ENCODE data around the gene ABCG8. TPM values are rescaled to one million over a fixed set of nuclear protein-coding genes. Genes with fewer than 3 reads are reported as not detected.

The ABCG8 gene
- polyA plus RNA-seq (2013) = not detected in 2 replicates

DNA sequence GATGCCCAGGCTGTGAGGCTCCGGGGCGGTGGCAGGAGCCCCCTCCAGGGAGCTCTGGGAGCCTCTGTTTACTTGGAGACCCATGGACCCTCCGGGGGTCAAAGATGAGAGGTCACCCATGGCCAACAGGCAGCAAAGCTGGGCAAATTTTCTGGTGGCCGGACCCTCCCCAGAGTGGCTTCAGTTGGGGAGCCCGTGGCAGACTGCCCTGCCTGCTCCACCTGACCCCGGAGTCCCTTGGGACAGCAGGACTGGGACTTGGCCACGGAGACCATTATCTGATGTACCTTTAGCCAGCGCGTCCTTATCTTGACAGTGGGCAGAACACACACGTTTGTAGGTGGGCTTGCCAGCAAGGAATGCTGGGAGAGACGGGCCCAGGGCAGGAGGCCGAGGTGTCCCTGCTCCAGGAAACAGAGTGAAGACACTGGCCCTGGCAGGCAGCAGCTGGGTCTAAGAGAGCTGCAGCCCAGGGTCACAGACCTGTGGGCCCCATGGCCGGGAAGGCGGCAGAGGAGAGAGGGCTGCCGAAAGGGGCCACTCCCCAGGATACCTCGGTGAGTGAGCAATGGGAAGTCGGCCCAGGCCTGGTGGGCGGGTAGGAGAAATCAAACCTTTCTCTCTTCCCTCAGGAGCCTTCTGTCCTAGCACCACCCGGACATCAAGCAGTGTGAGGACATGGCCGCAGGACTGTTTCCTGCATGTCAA, at the start of gene ABCG8, which contains the start of gene ABCG5:
ABCG8 (plus strand) TSS at position 412 of the 708 bp plus-strand sequence; CDS start at position 495, 83 bp downstream.
ABCG5 (minus strand) TSS at position 280 of the 708 bp plus-strand sequence; CDS start at position 120, 160 bp downstream.
- Histone ChIP-seq H3K9me3 (ENCODE audit: insufficient read depth, low read depth, low read length) (peaks cover 1% of the 10 kb centered on the region), H3K23ac (ENCODE audit: low read length) (no peak within 1 kb of the TSS), H3K14ac (ENCODE audit: low read length) (no peak within 1 kb of the TSS), H3K4me1 (ENCODE audit: control insufficient read depth in 1 of 2, insufficient read depth in 2 of 2, low read length in 2 of 2) (no peaks in the 10 kb centered on the region), H3K27ac (ENCODE audit: low read depth, low read length) (no peak within 1 kb of the TSS), H3K9ac (ENCODE audit: low read length) (no peak within 1 kb of the TSS), H4K12ac (ENCODE audit: low read depth, low read length) (no peak within 1 kb of the TSS), H3K4me2 (ENCODE audit: low read length) (no peak within 1 kb of the TSS), H3K18ac (ENCODE audit: low read length) (no peak within 1 kb of the TSS), H4K8ac (ENCODE audit: low read depth, low read length) (no peak within 1 kb of the TSS), H2BK12ac (ENCODE audit: low read length) (no peak within 1 kb of the TSS), H3K4me3 (ENCODE audit: low read depth, low read length) (no peak within 1 kb of the TSS), H3K79me2 (ENCODE audit: control insufficient read depth, insufficient read depth, low read length, poor library complexity) (no peaks in the 10 kb centered on the region), H2AK5ac (ENCODE audit: low read length) (no peak within 1 kb of the TSS), H2BK120ac (ENCODE audit: insufficient read depth, low read length, poor library complexity) (no peak within 1 kb of the TSS), H2BK5ac (ENCODE audit: low read depth, low read length, poor library complexity) (no peak within 1 kb of the TSS), H3K4ac (ENCODE audit: low read depth, low read length) (no peak within 1 kb of the TSS), H3K36me3 (ENCODE audit: control insufficient read depth in 1 of 2, insufficient read depth in 2 of 2, low read length in 2 of 2) (no peaks in the 10 kb centered on the region), H3K27me3 (ENCODE audit: insufficient read depth, low read length) (no peaks in the 10 kb centered on the region), H2AFZ (ENCODE audit: insufficient read depth, low read length, poor library complexity) (no peak within 1 kb of the TSS), H4K91ac (ENCODE audit: low read depth, low read length) (no peak within 1 kb of the TSS), H3K79me1 (ENCODE audit: low read length) (no peaks in the 10 kb centered on the region)
- DNase-seq = no peak
- no CpG with 5 or more reads among the region's 20 CpGs for WGBS (ENCODE audit: extremely low coverage, insufficient coverage, insufficient read length)

DNA sequence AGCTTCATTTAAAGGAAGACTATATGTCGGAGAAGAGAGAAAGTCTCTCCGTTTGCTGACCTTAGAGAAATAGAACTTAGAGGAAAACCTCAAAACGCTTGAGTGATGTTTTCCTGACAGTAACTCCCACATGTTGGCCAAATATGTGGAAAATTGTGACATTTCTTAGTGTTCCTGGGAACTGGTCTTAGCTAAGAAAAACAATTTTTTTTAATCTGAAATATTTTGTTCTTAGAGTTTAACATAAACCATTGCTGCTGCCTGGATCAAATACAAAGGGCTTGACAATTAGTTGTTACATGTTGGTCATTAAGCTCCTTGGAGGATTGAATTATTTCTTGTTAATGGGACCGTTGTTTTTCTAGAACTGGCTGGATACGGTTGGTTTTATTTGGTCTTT, 48.6 kb upstream of the ABCG8 start:
- Histone ChIP-seq H3K4me1 (ENCODE audit: control insufficient read depth in 1 of 2, insufficient read depth in 2 of 2, low read length in 2 of 2) (no peaks in the 10 kb centered on the region), H3K79me1 (ENCODE audit: low read length) (no peaks in the 10 kb centered on the region), H2BK12ac (ENCODE audit: low read length) (no peak overlapping the region), H2AFZ (ENCODE audit: insufficient read depth, low read length, poor library complexity) (no peak overlapping the region), H3K27ac (ENCODE audit: low read depth, low read length) (no peak overlapping the region), H3K4me2 (ENCODE audit: low read length) (no peak overlapping the region), H4K12ac (ENCODE audit: low read depth, low read length) (no peak overlapping the region), H3K4ac (ENCODE audit: low read depth, low read length) (no peak overlapping the region), H2BK5ac (ENCODE audit: low read depth, low read length, poor library complexity) (no peak overlapping the region), H3K9me3 (ENCODE audit: insufficient read depth, low read depth, low read length) (peaks cover 2% of the 10 kb centered on the region), H3K18ac (ENCODE audit: low read length) (no peak overlapping the region), H3K14ac (ENCODE audit: low read length) (no peak overlapping the region), H3K27me3 (ENCODE audit: insufficient read depth, low read length) (no peaks in the 10 kb centered on the region), H3K36me3 (ENCODE audit: control insufficient read depth in 1 of 2, insufficient read depth in 2 of 2, low read length in 2 of 2) (no peaks in the 10 kb centered on the region), H2AK5ac (ENCODE audit: low read length) (no peak overlapping the region), H4K8ac (ENCODE audit: low read depth, low read length) (no peak overlapping the region), H3K23ac (ENCODE audit: low read length) (no peak overlapping the region), H2BK120ac (ENCODE audit: insufficient read depth, low read length, poor library complexity) (no peak overlapping the region), H4K91ac (ENCODE audit: low read depth, low read length) (no peak overlapping the region), H3K4me3 (ENCODE audit: low read depth, low read length) (no peak overlapping the region), H3K79me2 (ENCODE audit: control insufficient read depth, insufficient read depth, low read length, poor library complexity) (no peaks in the 10 kb centered on the region), H3K9ac (ENCODE audit: low read length) (no peak overlapping the region)
- DNase-seq = no peak
- no CpG with 5 or more reads among the region's 5 CpGs for WGBS (ENCODE audit: extremely low coverage, insufficient coverage, insufficient read length)

DNA sequence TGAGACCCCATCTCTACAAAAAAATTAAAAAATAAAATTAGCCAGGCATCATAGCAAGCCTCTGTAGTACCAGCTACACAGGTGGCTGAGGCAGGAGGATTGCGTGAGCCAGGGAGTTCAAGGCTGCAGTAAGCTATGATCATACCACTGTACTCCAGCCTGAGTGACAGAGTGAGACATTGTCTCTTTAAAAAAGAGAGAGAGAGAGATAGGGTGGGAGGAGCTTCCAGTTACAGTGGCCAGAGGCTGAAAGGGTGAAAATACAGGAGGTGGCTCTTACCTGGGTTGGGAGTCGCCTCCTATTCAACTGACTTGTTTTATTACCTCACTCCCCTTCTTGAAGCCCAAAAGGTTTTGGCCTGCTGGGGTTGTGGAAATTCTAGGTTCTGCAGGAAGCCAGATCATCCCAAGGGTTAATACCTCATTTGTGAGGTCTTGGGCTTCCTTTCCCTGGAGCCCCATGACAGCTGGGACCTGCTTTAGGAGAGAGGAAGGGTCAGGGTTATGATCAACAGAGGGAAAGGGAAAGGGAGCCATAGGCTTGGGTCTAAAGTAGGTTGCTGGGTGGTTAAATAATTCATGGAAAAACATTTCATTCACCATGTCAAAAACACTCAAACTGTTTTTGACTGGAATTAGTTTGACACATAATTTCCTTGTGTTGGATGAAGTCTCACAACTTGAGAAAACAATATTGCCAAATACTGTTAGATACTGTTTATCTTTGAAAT, 47.6 kb upstream of the ABCG8 start:
- no peak overlapping the region for H3K4ac ChIP-seq (ENCODE audit: low read depth, low read length)
- no peak overlapping the region for H3K4me2 ChIP-seq (ENCODE audit: low read length)
- H4K8ac ChIP-seq (ENCODE audit: low read depth, low read length) = no peak overlapping the region
- H4K91ac ChIP-seq (ENCODE audit: low read depth, low read length) = no peak overlapping the region
- H3K27me3 ChIP-seq (ENCODE audit: insufficient read depth, low read length) = no peaks in the 10 kb centered on the region
- H3K4me3 ChIP-seq (ENCODE audit: low read depth, low read length) = no peak overlapping the region
- no peak overlapping the region for H2BK120ac ChIP-seq (ENCODE audit: insufficient read depth, low read length, poor library complexity)
- no peak overlapping the region for H2AK5ac ChIP-seq (ENCODE audit: low read length)
- no peak overlapping the region for H2AFZ ChIP-seq (ENCODE audit: insufficient read depth, low read length, poor library complexity)
- no peak for DNase-seq
- no peak overlapping the region for H2BK5ac ChIP-seq (ENCODE audit: low read depth, low read length, poor library complexity)
- no peak overlapping the region for H2BK12ac ChIP-seq (ENCODE audit: low read length)
- H3K79me2 ChIP-seq (ENCODE audit: control insufficient read depth, insufficient read depth, low read length, poor library complexity) = no peaks in the 10 kb centered on the region
- H3K9me3 ChIP-seq (ENCODE audit: insufficient read depth, low read depth, low read length) = peaks cover 2% of the 10 kb centered on the region
- H3K79me1 ChIP-seq (ENCODE audit: low read length) = no peaks in the 10 kb centered on the region
- H3K36me3 ChIP-seq (ENCODE audit: control insufficient read depth in 1 of 2, insufficient read depth in 2 of 2, low read length in 2 of 2) = no peaks in the 10 kb centered on the region
- H3K23ac ChIP-seq (ENCODE audit: low read length) = no peak overlapping the region
- H3K4me1 ChIP-seq (ENCODE audit: control insufficient read depth in 1 of 2, insufficient read depth in 2 of 2, low read length in 2 of 2) = no peaks in the 10 kb centered on the region
- no peak overlapping the region for H3K18ac ChIP-seq (ENCODE audit: low read length)
- WGBS (ENCODE audit: extremely low coverage, insufficient coverage, insufficient read length) = no CpG with 5 or more reads among the region's 2 CpGs
- no peak overlapping the region for H3K27ac ChIP-seq (ENCODE audit: low read depth, low read length)
- H3K14ac ChIP-seq (ENCODE audit: low read length) = no peak overlapping the region
- H4K12ac ChIP-seq (ENCODE audit: low read depth, low read length) = no peak overlapping the region
- H3K9ac ChIP-seq (ENCODE audit: low read length) = no peak overlapping the region

DNA sequence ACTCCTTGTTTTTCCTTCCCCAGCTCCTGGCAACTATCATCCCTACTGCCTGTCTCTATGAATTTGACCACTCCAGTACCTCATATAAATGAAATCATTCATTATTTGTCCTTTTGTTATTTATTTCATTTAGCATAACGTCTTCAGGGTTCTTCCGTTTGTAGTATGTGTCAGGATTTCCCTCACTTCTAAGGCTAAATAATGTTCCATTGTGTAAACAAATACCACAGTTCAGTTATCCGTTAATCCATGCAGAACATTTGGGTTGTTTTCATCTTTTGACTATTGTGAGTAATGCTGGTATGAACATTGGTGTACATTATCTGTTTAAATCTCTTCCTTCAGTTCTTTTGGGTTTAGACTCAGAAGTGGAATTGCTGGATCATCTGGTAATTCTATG, 46.1 kb upstream of the ABCG8 start:
- no peak overlapping the region for H2BK5ac ChIP-seq (ENCODE audit: low read depth, low read length, poor library complexity)
- H4K12ac ChIP-seq (ENCODE audit: low read depth, low read length) = no peak overlapping the region
- no peak overlapping the region for H2AK5ac ChIP-seq (ENCODE audit: low read length)
- H3K9ac ChIP-seq (ENCODE audit: low read length) = no peak overlapping the region
- no peaks in the 10 kb centered on the region for H3K4me1 ChIP-seq (ENCODE audit: control insufficient read depth in 1 of 2, insufficient read depth in 2 of 2, low read length in 2 of 2)
- H3K27me3 ChIP-seq (ENCODE audit: insufficient read depth, low read length) = no peaks in the 10 kb centered on the region
- H3K23ac ChIP-seq (ENCODE audit: low read length) = no peak overlapping the region
- no peak overlapping the region for H4K91ac ChIP-seq (ENCODE audit: low read depth, low read length)
- no peak for DNase-seq
- no peak overlapping the region for H3K4ac ChIP-seq (ENCODE audit: low read depth, low read length)
- no peak overlapping the region for H2AFZ ChIP-seq (ENCODE audit: insufficient read depth, low read length, poor library complexity)
- H3K79me1 ChIP-seq (ENCODE audit: low read length) = no peaks in the 10 kb centered on the region
- H2BK120ac ChIP-seq (ENCODE audit: insufficient read depth, low read length, poor library complexity) = no peak overlapping the region
- no peaks in the 10 kb centered on the region for H3K36me3 ChIP-seq (ENCODE audit: control insufficient read depth in 1 of 2, insufficient read depth in 2 of 2, low read length in 2 of 2)
- H3K4me2 ChIP-seq (ENCODE audit: low read length) = no peak overlapping the region
- no peaks in the 10 kb centered on the region for H3K9me3 ChIP-seq (ENCODE audit: insufficient read depth, low read depth, low read length)
- WGBS (ENCODE audit: extremely low coverage, insufficient coverage, insufficient read length) = no CpG with 5 or more reads among the region's 3 CpGs
- H4K8ac ChIP-seq (ENCODE audit: low read depth, low read length) = no peak overlapping the region
- no peak overlapping the region for H3K18ac ChIP-seq (ENCODE audit: low read length)
- H2BK12ac ChIP-seq (ENCODE audit: low read length) = no peak overlapping the region
- no peak overlapping the region for H3K4me3 ChIP-seq (ENCODE audit: low read depth, low read length)
- H3K79me2 ChIP-seq (ENCODE audit: control insufficient read depth, insufficient read depth, low read length, poor library complexity) = no peaks in the 10 kb centered on the region
- no peak overlapping the region for H3K14ac ChIP-seq (ENCODE audit: low read length)
- H3K27ac ChIP-seq (ENCODE audit: low read depth, low read length) = no peak overlapping the region
